CD14-positive monocyte (primary cell): ENCODE results near the gene CLPX. TPM values are rescaled to one million over a fixed set of nuclear protein-coding genes. Genes with fewer than 3 reads are reported as not detected.
"Not testable (repeated sequence)": the region's sequence is repeated elsewhere in the genome, so short reads cannot be mapped to it uniquely, and the experiment has no call there.

Experiments
- DNase-seq, 3 donors: peaks; one replicate each; pipeline ENCODE4 v3.0.0-alpha.2; 2011 to 2022
- H2AFZ ChIP-seq: 2 replicates; pipeline ENCODE4 v1.6.0; 2012; ENCODE audit warnings: mild to moderate bottlenecking, low read depth, low read length, inconsistent platforms; ENCODE audit not compliant: insufficient read depth, poor library complexity, severe bottlenecking
- H3K27ac ChIP-seq, 2 donors: 1 replicate in 1 of 2; 2 replicates in 1 of 2; pipeline ENCODE4 v1.5.1; 2012 to 2013; ENCODE audit warnings: low read length in 2 of 2, control low read depth in 1 of 2, inconsistent platforms in 1 of 2, low read depth in 1 of 2, mild to moderate bottlenecking in 1 of 2
- H3K27me3 ChIP-seq, 2 donors: one replicate each; pipeline versions ENCODE4 v1.6.0 to v1.6.1; 2011 to 2013; ENCODE audit warnings: low read length in 2 of 2; ENCODE audit not compliant: control insufficient read depth in 2 of 2, insufficient read depth in 2 of 2
- H3K36me3 ChIP-seq, 2 donors: replicated peaks in 1 of 2; 1 replicate in 1 of 2; 2 replicates in 1 of 2; pipeline versions ENCODE4 v1.5.1 to v1.6.1; 2012 to 2013; ENCODE audit warnings: low read length in 2 of 2, control low read depth in 1 of 2, inconsistent platforms in 1 of 2, mild to moderate bottlenecking in 1 of 2; ENCODE audit not compliant: insufficient read depth in 2 of 2, control insufficient read depth in 1 of 2
- H3K4me1 ChIP-seq, 2 donors: 1 replicate in 1 of 2; 2 replicates in 1 of 2; pipeline versions ENCODE4 v1.5.1 to v1.6.1; 2012 to 2013; ENCODE audit warnings: low read length in 2 of 2, control low read depth in 1 of 2, inconsistent platforms in 1 of 2, mild to moderate bottlenecking in 1 of 2, moderate library complexity in 1 of 2; ENCODE audit not compliant: insufficient read depth in 2 of 2, control insufficient read depth in 1 of 2
- H3K4me2 ChIP-seq: replicated peaks from 2 replicates; pipeline ENCODE3; 2012; ENCODE audit warnings: low read length, moderate library complexity, mild to moderate bottlenecking; ENCODE audit not compliant: poor library complexity, severe bottlenecking; ENCODE audit errors: extremely low read depth
- H3K4me3 ChIP-seq, 3 experiments: fragments of 200-600 bp in 1 of 3; sonication (generic) in 1 of 3; replicated peaks in 1 of 3; 1 replicate in 2 of 3; 2 replicates in 1 of 3; pipeline ENCODE4 v1.5.1; 2011 to 2013; ENCODE audit warnings: low read length in 3 of 3, mild to moderate bottlenecking in 3 of 3, control low read depth in 2 of 3, low read depth in 2 of 3, inconsistent platforms in 1 of 3, moderate library complexity in 1 of 3
- H3K79me2 ChIP-seq: 2 replicates; pipeline ENCODE4 v1.6.0; 2012; ENCODE audit warnings: mild to moderate bottlenecking, control low read depth, inconsistent platforms, low read length, moderate library complexity; ENCODE audit not compliant: insufficient read depth
- H3K9ac ChIP-seq: 2 replicates; pipeline ENCODE4 v1.6.0; 2017; ENCODE audit warnings: low read length, mild to moderate bottlenecking; ENCODE audit not compliant: insufficient read depth, poor library complexity, severe bottlenecking
- H3K9me3 ChIP-seq, 2 donors: replicated peaks in 1 of 2; 1 replicate in 1 of 2; 2 replicates in 1 of 2; pipeline versions ENCODE4 v1.5.1 to v1.6.1; 2012 to 2013; ENCODE audit warnings: low read length in 2 of 2, control low read depth in 1 of 2; ENCODE audit not compliant: control insufficient read depth in 1 of 2, insufficient read depth in 1 of 2
- H4K20me1 ChIP-seq: 2 replicates; pipeline ENCODE4 v1.6.0; 2012; ENCODE audit warnings: mild to moderate bottlenecking, low read length, control low read depth, moderate library complexity; ENCODE audit not compliant: insufficient read depth
- H3K27ac Mint-ChIP-seq, 7 donors: one replicate each; pipeline ENCODE4 v1.8.0; 2020; ENCODE audit warnings: mild to moderate bottlenecking in 7 of 7, mixed read lengths in 7 of 7, moderate library complexity in 6 of 7, inconsistent platforms in 2 of 7
- H3K27me3 Mint-ChIP-seq, 3 donors: one replicate each; pipeline ENCODE4 v1.8.0; 2021 to 2022; ENCODE audit warnings: low read depth in 3 of 3, mild to moderate bottlenecking in 3 of 3, mixed read lengths in 3 of 3, moderate library complexity in 3 of 3, inconsistent platforms in 1 of 3
- H3K36me3 Mint-ChIP-seq, 2 donors: one replicate each; pipeline ENCODE4 v1.8.0; 2020; ENCODE audit warnings: mixed read lengths in 2 of 2, inconsistent platforms in 1 of 2, mild to moderate bottlenecking in 1 of 2
- H3K4me1 Mint-ChIP-seq: one replicate; pipeline ENCODE4 v1.8.0; 2020; ENCODE audit warnings: mild to moderate bottlenecking, mixed read lengths
- H3K4me3 Mint-ChIP-seq, 2 donors: one replicate each; pipeline ENCODE4 v1.8.0; 2020; ENCODE audit warnings: mild to moderate bottlenecking in 2 of 2, mixed read lengths in 2 of 2, moderate library complexity in 1 of 2
- H3K9me3 Mint-ChIP-seq, 7 donors: one replicate each; pipeline ENCODE4 v1.8.0; 2020 to 2022; ENCODE audit warnings: mixed read lengths in 7 of 7, mild to moderate bottlenecking in 6 of 7, moderate library complexity in 6 of 7, inconsistent platforms in 2 of 7
- CTCF ChIP-seq: fragments of 200-600 bp; IDR thresholded peaks from one replicate; pipeline ENCODE4 v1.8.0; 2022; ENCODE audit warnings: antibody characterized with exemption, mild to moderate bottlenecking
- WGBS: methylation state at CpG from one replicate; pipeline ENCODE4 v1.1.5; 2013; ENCODE audit warnings: missing lambda C conversion rate; ENCODE audit not compliant: insufficient coverage; 5-methylcytosine and 5-hydroxymethylcytosine counted together
- intact Hi-C, 2 donors: fragments of 100-400 bp; cut with micrococcal nuclease; formaldehyde crosslinking; loops; one replicate each; pipeline versions ENCODE4 v1.15.0 to v1.15.1; 2023
- polyA plus RNA-seq, 3 donors: library from polyadenylated mRNA; depleted of rRNA in 1 of 3; unstranded in 2 of 3; stranded (reverse) in 1 of 3; fragments of 300-500 nt in 2 of 3; fragments of >200 nt in 1 of 3; fragmentation: Illumina TruSeq in 2 of 3; gene quantifications; 1 replicate in 2 of 3; 2 replicates in 1 of 3; pipeline ENCODE4 v1.2.3, GENCODE V29; 2012 to 2021

CLPX gene
- polyA plus RNA-seq, 3 donors, result 15.2 to 24.9 (median 20.0) TPM

- H3K36me3 ChIP-seq, H3K27me3 Mint-ChIP-seq, H3K9me3 ChIP-seq, H3K27me3 ChIP-seq, H3K4me2 ChIP-seq, H2AFZ ChIP-seq, H3K4me1 Mint-ChIP-seq, H4K20me1 ChIP-seq, H3K4me1 ChIP-seq, H3K36me3 Mint-ChIP-seq, H3K27ac ChIP-seq, H3K4me3 ChIP-seq, H3K9ac ChIP-seq, H3K79me2 ChIP-seq, DNase-seq, H3K27ac Mint-ChIP-seq, intact Hi-C loops, H3K4me3 Mint-ChIP-seq: not testable (repeated sequence)
- H3K9me3 Mint-ChIP-seq, result peaks cover 4 to 14% (median 8%) of the 10 kb centered on the region in 7 donors
- 100% methylated on average over 1 of the region's 4 CpGs for WGBS
These were observed 47.2 kb downstream of the CLPX start for GRCh38 chr15:65137893-65138292.

DNA sequence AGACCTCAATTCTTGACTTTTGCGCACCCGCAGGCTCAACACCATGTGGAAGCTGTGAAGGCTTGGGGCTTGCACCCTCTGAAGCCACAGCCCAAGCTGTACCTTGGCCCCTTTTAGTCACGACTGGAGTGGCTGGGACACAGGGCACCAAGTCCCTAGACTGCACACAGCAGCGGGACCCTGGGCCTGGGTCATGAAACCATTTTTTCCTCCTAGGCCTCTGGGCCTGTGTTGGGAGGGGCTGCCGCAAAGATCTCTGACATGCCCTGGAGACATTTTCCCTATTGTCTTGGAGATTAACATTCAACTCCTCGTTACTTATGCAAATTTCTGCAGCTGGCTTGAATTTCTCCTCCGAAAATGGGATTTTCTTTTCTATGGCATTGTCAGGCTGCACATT, 48.1 kb downstream of the CLPX start:
- H3K36me3 Mint-ChIP-seq, H3K4me3 Mint-ChIP-seq, intact Hi-C loops, H3K36me3 ChIP-seq, H3K27me3 ChIP-seq, DNase-seq, H4K20me1 ChIP-seq, H3K9ac ChIP-seq, H3K27ac Mint-ChIP-seq, H3K27me3 Mint-ChIP-seq, H3K79me2 ChIP-seq, H2AFZ ChIP-seq, H3K9me3 ChIP-seq, H3K4me3 ChIP-seq, H3K4me2 ChIP-seq, H3K27ac ChIP-seq: not testable (repeated sequence)
- H3K4me1 ChIP-seq, result peaks cover 9 to 13% of the 10 kb centered on the region in 2 donors
- H3K9me3 Mint-ChIP-seq, result peaks cover 4 to 14% (median 8%) of the 10 kb centered on the region in 7 donors
- 100% methylated on average over 4 of the region's 7 CpGs for WGBS
- peaks cover 15% of the 10 kb centered on the region for H3K4me1 Mint-ChIP-seq

- no peak overlapping the region for H3K9ac ChIP-seq
- Mint-ChIP-seq H3K9me3 (peaks cover 4 to 14% (median 8%) of the 10 kb centered on the region in 7 donors), H3K4me3 (peak overlapping the region in 1 of 2 donors; percentile 96), H3K4me1 (peaks cover 24% of the 10 kb centered on the region), H3K27me3 (no peaks in the 10 kb centered on the region), H3K36me3 (peaks cover 7 to 8% of the 10 kb centered on the region in 2 donors), H3K27ac (peak overlapping the region in 2 of 7 donors; percentile 68 to 94)
- H3K4me2 ChIP-seq, result no peak overlapping the region
- peaks cover 26% of the 10 kb centered on the region for H3K79me2 ChIP-seq
- intact Hi-C loops, result no loop called here
- H4K20me1 ChIP-seq, result peaks cover 21% of the 10 kb centered on the region
- 100% methylated on average over 7 of the region's 8 CpGs for WGBS
- H3K4me1 ChIP-seq, result peaks cover 10 to 17% of the 10 kb centered on the region in 2 donors
- no peak for DNase-seq
- H3K36me3 ChIP-seq, result peaks cover 2% of the 10 kb centered on the region in 2 donors
- no peak overlapping the region for H3K4me3 ChIP-seq
- H3K9me3 ChIP-seq, result peaks cover 0 to 4% of the 10 kb centered on the region in 2 donors
- TF ChIP-seq CTCF, result no peak
- no peak overlapping the region for H3K27ac ChIP-seq
- H2AFZ ChIP-seq, result peak overlapping the region; percentile 96
- no peaks in the 10 kb centered on the region for H3K27me3 ChIP-seq
These were observed 50.6 kb downstream of the CLPX start for GRCh38 chr15:65134538-65134937.
